Activated CD4-positive, alpha-beta T cell treated with anti-CD3 and anti-CD28 coated beads, Interleukin-2, amount 10 ng/mL, durations not matched to agents 7 days and 5 days (primary cell): ENCODE data around the gene ESRRB. TPM values are rescaled to one million over a fixed set of nuclear protein-coding genes. Genes with fewer than 3 reads are reported as not detected.

Source experiments
- CTCF ChIA-PET: fragments of 350-600 bp; sonication (Branson Sonifier 250); formaldehyde crosslinking; loops from one replicate; lab custom pipeline; 2021; ENCODE audit warnings: antibody characterized with exemption; lab: Charles Lee
- POLR2A ChIA-PET: fragments of 350-600 bp; sonication (Branson Sonifier 250); formaldehyde crosslinking; loops from one replicate; lab custom pipeline; 2021; ENCODE audit warnings: antibody characterized with exemption; lab: Charles Lee
- DNase-seq: peaks from one replicate; pipeline ENCODE4 v3.0.0-alpha.2; 2020
- H3K27ac Mint-ChIP-seq: one replicate; pipeline ENCODE4 v1.8.0; 2021; ENCODE audit warnings: mild to moderate bottlenecking, moderate library complexity, mixed read lengths
- H3K27me3 Mint-ChIP-seq: one replicate; pipeline ENCODE4 v1.8.0; 2021; ENCODE audit warnings: mixed read lengths
- H3K36me3 Mint-ChIP-seq: one replicate; pipeline ENCODE4 v1.8.0; 2021; ENCODE audit warnings: low read depth, mixed read lengths
- H3K4me1 Mint-ChIP-seq: one replicate; pipeline ENCODE4 v1.8.0; 2021; ENCODE audit warnings: mixed read lengths
- H3K4me3 Mint-ChIP-seq: one replicate; pipeline ENCODE4 v1.8.0; 2021; ENCODE audit warnings: mild to moderate bottlenecking, moderate library complexity, mixed read lengths
- H3K9me3 Mint-ChIP-seq: one replicate; pipeline ENCODE4 v1.8.0; 2021; ENCODE audit warnings: mixed read lengths
- total RNA-seq, 2 experiments: library from RNA; stranded (reverse); gene quantifications; one replicate each; pipeline ENCODE4 v1.2.3, GENCODE V29; 2021

ESRRB gene
- total RNA-seq, 2 experiments from 2014 or later = 0.22 TPM; not detected in 1

- DNase-seq = no peak
- Mint-ChIP-seq H3K9me3 (no peaks in the 10 kb centered on the region), H3K27me3 (peaks cover 8% of the 10 kb centered on the region), H3K36me3 (no peaks in the 10 kb centered on the region), H3K27ac (no peak overlapping the region), H3K4me3 (no peak overlapping the region), H3K4me1 (no peaks in the 10 kb centered on the region)
- POLR2A ChIA-PET = no interaction called here
- CTCF ChIA-PET = no interaction called here
Measured at GRCh38 chr14:76339728-76340615, 36.0 kb upstream of the ESRRB start.

- peaks cover 3% of the 10 kb centered on the region for H3K27me3 Mint-ChIP-seq
- H3K9me3 Mint-ChIP-seq = no peaks in the 10 kb centered on the region
- H3K36me3 Mint-ChIP-seq = no peaks in the 10 kb centered on the region
- POLR2A ChIA-PET = interaction anchor here (0.6 kb wide), 1 partner anchor 58 kb away, joined by 6 read pairs; no protein-coding TSS in a partner anchor
- no peaks in the 10 kb centered on the region for H3K4me1 Mint-ChIP-seq
- no peak overlapping the region for H3K4me3 Mint-ChIP-seq
- H3K27ac Mint-ChIP-seq = no peak overlapping the region
- no peak for DNase-seq
- CTCF ChIA-PET = interaction anchor here (1.2 kb wide), 1 partner anchor 9 kb away, joined by 3 read pairs; no protein-coding TSS in a partner anchor
Measured at GRCh38 chr14:76343386-76343785, 32.6 kb upstream of the ESRRB start.

- POLR2A ChIA-PET = no interaction called here
- H3K27me3 Mint-ChIP-seq = peaks cover 13% of the 10 kb centered on the region
- CTCF ChIA-PET = interaction anchor here (0.6 to 0.7 kb wide), 2 partner anchors 18 to 490 kb away, joined by 3 read pairs; no protein-coding TSS in a partner anchor
- H3K36me3 Mint-ChIP-seq = no peaks in the 10 kb centered on the region
- no peaks in the 10 kb centered on the region for H3K4me1 Mint-ChIP-seq
- no peak overlapping the region for H3K27ac Mint-ChIP-seq
- DNase-seq = no peak
- H3K9me3 Mint-ChIP-seq = no peaks in the 10 kb centered on the region
- no peak overlapping the region for H3K4me3 Mint-ChIP-seq
Measured at GRCh38 chr14:76346391-76347160, 29.4 kb upstream of the ESRRB start.

GRCh38 chr14:76348898-76349297 is 27.0 kb upstream of the ESRRB start:
- no peaks in the 10 kb centered on the region for H3K36me3 Mint-ChIP-seq
- no peak overlapping the region for H3K27ac Mint-ChIP-seq
- H3K4me1 Mint-ChIP-seq = peaks cover 4% of the 10 kb centered on the region
- no peaks in the 10 kb centered on the region for H3K9me3 Mint-ChIP-seq
- peaks cover 17% of the 10 kb centered on the region for H3K27me3 Mint-ChIP-seq
- H3K4me3 Mint-ChIP-seq = no peak overlapping the region
- POLR2A ChIA-PET = no interaction called here
- DNase-seq = no peak
- CTCF ChIA-PET = no interaction called here

DNA sequence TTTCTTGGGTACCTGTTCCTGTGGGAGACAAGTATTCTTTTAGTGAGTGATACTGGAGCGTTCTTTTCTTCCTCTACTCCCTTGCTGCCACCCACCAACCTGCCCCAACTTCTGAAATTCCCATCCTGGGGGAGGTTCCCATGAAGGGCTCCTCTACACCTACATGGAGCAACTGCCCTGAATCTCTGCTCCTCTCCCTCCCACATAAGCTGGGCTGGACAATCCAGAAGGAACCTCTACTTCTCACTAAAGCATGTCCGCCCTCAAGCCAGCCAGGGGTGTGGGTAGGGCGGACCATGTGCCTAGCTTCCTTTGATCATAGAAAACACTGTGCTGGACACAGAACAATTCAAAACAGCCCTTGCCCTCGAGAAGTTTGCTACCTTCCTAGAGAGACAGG is 25.9 kb upstream of the ESRRB start:
- Mint-ChIP-seq H3K4me3 (no peak overlapping the region), H3K4me1 (peaks cover 4% of the 10 kb centered on the region), H3K9me3 (no peaks in the 10 kb centered on the region), H3K27me3 (peaks cover 16% of the 10 kb centered on the region), H3K36me3 (no peaks in the 10 kb centered on the region), H3K27ac (no peak overlapping the region)
- POLR2A ChIA-PET = no interaction called here
- no peak for DNase-seq
- CTCF ChIA-PET = no interaction called here

DNA sequence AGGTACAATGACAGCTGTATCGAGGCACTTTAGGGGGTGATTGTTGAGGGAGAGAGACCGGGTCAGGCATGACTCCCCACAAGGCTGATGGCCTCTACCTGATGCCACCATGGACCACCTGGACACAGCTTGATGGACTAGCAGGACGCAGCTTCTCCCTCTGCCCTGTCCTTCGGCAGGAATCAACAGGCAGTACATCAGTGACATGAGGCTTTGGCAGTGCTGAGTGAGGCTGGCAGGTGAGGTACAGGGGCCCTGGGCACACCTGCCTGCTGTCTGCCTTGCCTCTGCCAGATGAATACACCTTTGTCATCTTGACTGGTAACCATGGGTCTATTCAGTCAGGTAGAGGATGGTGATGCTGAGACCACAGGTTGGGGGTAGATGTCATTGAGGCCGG is 25.3 kb upstream of the ESRRB start:
- CTCF ChIA-PET = no interaction called here
- Mint-ChIP-seq H3K9me3 (no peaks in the 10 kb centered on the region), H3K27me3 (peaks cover 14% of the 10 kb centered on the region), H3K4me3 (no peak overlapping the region), H3K4me1 (peaks cover 4% of the 10 kb centered on the region), H3K36me3 (no peaks in the 10 kb centered on the region), H3K27ac (no peak overlapping the region)
- DNase-seq = no peak
- POLR2A ChIA-PET = no interaction called here

- H3K4me3 Mint-ChIP-seq = no peak overlapping the region
- peaks cover 18% of the 10 kb centered on the region for H3K27me3 Mint-ChIP-seq
- peaks cover 4% of the 10 kb centered on the region for H3K4me1 Mint-ChIP-seq
- H3K27ac Mint-ChIP-seq = no peak overlapping the region
- ChIA-PET POLR2A (no interaction called here), CTCF (interaction anchor here (0.6 to 1.5 kb wide), 3 partner anchors 44 to 301 kb away, joined by 3 to 6 read pairs (median 3); no protein-coding TSS in a partner anchor)
- DNase-seq = no peak
- H3K36me3 Mint-ChIP-seq = no peaks in the 10 kb centered on the region
- H3K9me3 Mint-ChIP-seq = no peaks in the 10 kb centered on the region
Measured at GRCh38 chr14:76351941-76352340, 24.0 kb upstream of the ESRRB start.

DNA sequence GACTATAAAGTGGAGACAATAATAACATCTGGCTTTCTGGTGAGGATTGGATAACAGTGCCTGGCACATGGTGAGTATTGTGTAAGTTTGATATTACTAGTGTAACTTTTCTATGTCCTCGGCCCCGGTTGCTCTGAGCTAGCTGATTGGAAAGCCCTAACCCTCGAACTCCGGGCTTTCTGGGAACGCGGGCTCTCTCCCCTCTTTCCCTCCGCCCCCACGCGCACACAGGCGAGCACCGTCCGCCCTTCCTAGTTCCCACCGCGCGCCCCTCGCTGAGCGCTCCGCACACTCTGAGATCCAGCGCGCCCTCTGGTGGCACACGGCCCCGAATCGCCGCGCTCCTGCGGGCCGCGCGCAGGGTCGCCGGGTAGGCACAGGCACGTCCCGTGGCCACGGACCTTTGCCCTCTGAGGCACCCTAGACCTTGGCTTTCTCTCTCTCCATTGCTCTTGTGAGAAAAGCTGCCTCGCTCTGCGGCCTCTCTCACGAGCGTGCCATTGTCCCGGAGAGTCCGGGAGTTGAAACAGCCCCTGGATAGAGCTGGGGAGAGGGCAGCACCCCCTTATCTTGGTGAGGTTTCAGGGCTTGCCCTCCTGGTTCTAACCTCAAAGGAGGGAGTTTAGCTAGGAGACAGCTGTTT is 23.2 kb upstream of the ESRRB start:
- Mint-ChIP-seq H3K36me3 (no peaks in the 10 kb centered on the region), H3K4me3 (no peak overlapping the region), H3K27me3 (peaks cover 22% of the 10 kb centered on the region), H3K4me1 (peaks cover 4% of the 10 kb centered on the region), H3K9me3 (no peaks in the 10 kb centered on the region), H3K27ac (no peak overlapping the region)
- ChIA-PET CTCF (interaction anchor here (0.7 to 1.5 kb wide), 4 partner anchors 43 to 303 kb away, joined by 3 to 6 read pairs (median 4); no protein-coding TSS in a partner anchor), POLR2A (no interaction called here)
- peak; percentile 56 for DNase-seq

GRCh38 chr14:76354310-76354709 is 21.6 kb upstream of the ESRRB start:
- Mint-ChIP-seq H3K4me3 (no peak overlapping the region), H3K36me3 (no peaks in the 10 kb centered on the region), H3K27ac (no peak overlapping the region), H3K27me3 (peaks cover 26% of the 10 kb centered on the region), H3K9me3 (no peaks in the 10 kb centered on the region), H3K4me1 (peaks cover 4% of the 10 kb centered on the region)
- POLR2A ChIA-PET = no interaction called here
- CTCF ChIA-PET = interaction anchor here (0.6 kb wide), 1 partner anchor 305 kb away, joined by 4 read pairs; no protein-coding TSS in a partner anchor
- no peak for DNase-seq

DNA sequence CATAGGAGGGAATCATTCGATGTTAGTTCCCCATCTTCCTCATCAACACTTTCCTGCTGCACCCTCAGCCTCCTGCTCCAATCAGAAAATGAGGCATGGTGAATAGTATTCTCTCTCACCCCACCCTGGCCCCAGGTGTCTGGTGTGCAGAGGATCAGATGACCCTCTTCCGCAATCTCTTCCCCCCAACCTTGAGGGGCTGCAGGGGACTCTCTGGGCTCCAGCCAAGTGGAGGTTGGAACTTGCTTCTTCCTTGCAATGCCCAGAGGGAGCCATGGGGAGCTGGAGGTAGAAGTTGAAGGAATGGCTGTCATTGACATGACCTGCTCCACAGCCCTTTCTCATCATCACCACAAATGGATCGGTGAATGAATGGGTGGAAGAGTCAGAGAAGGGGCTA is 20.2 kb upstream of the ESRRB start:
- no peak for DNase-seq
- ChIA-PET CTCF (no interaction called here), POLR2A (no interaction called here)
- H3K27me3 Mint-ChIP-seq = peaks cover 22% of the 10 kb centered on the region
- no peak overlapping the region for H3K4me3 Mint-ChIP-seq
- no peak overlapping the region for H3K27ac Mint-ChIP-seq
- H3K9me3 Mint-ChIP-seq = no peaks in the 10 kb centered on the region
- peaks cover 4% of the 10 kb centered on the region for H3K4me1 Mint-ChIP-seq
- H3K36me3 Mint-ChIP-seq = no peaks in the 10 kb centered on the region

GRCh38 chr14:76371066-76371465 is 4.9 kb upstream of the ESRRB start:
- H3K4me3 Mint-ChIP-seq = no peak overlapping the region
- CTCF ChIA-PET = interaction anchor here (0.6 kb wide), 1 partner anchor 85 kb away, joined by 3 read pairs; no protein-coding TSS in a partner anchor
- no peak overlapping the region for H3K27ac Mint-ChIP-seq
- no peaks in the 10 kb centered on the region for H3K36me3 Mint-ChIP-seq
- no peak for DNase-seq
- POLR2A ChIA-PET = no interaction called here
- H3K9me3 Mint-ChIP-seq = no peaks in the 10 kb centered on the region
- H3K27me3 Mint-ChIP-seq = peaks cover 29% of the 10 kb centered on the region
- H3K4me1 Mint-ChIP-seq = no peaks in the 10 kb centered on the region

DNA sequence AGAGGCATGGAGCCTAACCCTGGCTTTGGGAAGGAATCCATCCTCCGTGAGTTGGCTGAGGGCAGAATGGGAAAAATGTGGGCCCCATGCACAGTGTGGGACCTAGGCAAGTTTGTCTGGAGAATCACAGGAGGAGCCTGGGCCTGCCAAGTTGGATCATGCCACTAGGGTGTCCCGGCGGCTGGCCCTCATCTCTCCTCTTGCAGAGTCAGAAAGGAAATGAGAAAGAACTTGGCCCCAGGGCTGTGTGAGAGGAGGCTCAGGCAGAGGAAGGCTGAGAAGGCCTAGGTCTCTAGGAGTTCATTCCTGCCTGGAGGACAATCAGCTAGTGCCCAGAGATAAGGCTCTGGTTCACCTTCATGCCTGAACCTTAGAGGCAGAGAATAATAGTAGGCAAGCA is 2.5 kb upstream of the ESRRB start:
- H3K27ac Mint-ChIP-seq = no peak overlapping the region
- H3K4me3 Mint-ChIP-seq = no peak overlapping the region
- peaks cover 2% of the 10 kb centered on the region for H3K4me1 Mint-ChIP-seq
- no peak for DNase-seq
- POLR2A ChIA-PET = no interaction called here
- H3K36me3 Mint-ChIP-seq = no peaks in the 10 kb centered on the region
- peaks cover 44% of the 10 kb centered on the region for H3K27me3 Mint-ChIP-seq
- CTCF ChIA-PET = no interaction called here
- H3K9me3 Mint-ChIP-seq = no peaks in the 10 kb centered on the region
